GM12865 (cell line): Measurements from ENCODE around the gene PCDH17.

Experiments used
- DNase-seq: peaks from one replicate; pipeline ENCODE4 v3.0.0; 2010; ENCODE audit warnings: low read depth
- H3K4me3 ChIP-seq: 2 replicates; pipeline ENCODE4 v1.5.1; 2011; ENCODE audit warnings: mild to moderate bottlenecking, low read depth, low read length, control low read depth
- TF ChIP-seq, protein P1 (sequence below): IDR thresholded peaks from 2 replicates; pipeline ENCODE4 v1.5.1; 2011; ENCODE audit warnings: low read length, control low read depth, low read depth, inconsistent platforms; ENCODE audit not compliant: insufficient read depth; ENCODE audit errors: missing control alignments

The PCDH17 gene

DNA sequence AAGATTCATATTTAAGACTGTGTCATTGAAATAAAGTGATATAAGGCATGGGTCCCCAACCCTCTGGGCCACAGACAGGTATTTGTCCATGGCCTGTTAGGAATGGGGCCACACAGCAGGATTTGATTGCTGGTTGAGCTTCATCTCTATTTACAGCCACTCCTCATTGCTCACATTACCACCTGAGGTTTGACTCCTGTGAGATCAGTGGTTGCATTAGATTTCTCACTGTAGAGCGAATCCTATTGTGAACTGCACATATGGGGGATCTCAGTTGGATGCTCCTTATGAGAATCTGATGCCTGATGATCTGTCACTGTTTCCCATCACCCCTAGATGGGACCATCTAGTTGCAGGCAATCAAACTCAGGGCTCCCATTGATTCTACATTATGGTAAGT lies 132.1 kb downstream of the PCDH17 start:
- TF ChIP-seq, protein P1, sequence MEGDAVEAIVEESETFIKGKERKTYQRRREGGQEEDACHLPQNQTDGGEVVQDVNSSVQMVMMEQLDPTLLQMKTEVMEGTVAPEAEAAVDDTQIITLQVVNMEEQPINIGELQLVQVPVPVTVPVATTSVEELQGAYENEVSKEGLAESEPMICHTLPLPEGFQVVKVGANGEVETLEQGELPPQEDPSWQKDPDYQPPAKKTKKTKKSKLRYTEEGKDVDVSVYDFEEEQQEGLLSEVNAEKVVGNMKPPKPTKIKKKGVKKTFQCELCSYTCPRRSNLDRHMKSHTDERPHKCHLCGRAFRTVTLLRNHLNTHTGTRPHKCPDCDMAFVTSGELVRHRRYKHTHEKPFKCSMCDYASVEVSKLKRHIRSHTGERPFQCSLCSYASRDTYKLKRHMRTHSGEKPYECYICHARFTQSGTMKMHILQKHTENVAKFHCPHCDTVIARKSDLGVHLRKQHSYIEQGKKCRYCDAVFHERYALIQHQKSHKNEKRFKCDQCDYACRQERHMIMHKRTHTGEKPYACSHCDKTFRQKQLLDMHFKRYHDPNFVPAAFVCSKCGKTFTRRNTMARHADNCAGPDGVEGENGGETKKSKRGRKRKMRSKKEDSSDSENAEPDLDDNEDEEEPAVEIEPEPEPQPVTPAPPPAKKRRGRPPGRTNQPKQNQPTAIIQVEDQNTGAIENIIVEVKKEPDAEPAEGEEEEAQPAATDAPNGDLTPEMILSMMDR: no peak
- no peak for DNase-seq
- H3K4me3 ChIP-seq: no peak overlapping the region
